ENCODE data around the gene SGSM2. TPM values are rescaled to one million over a fixed set of nuclear protein-coding genes. Genes with fewer than 3 reads are reported as not detected.

Gene SGSM2
- total and polyA plus RNA-seq, 5 donors = 31.1 to 38.6 (median 37.3) TPM

DNA sequence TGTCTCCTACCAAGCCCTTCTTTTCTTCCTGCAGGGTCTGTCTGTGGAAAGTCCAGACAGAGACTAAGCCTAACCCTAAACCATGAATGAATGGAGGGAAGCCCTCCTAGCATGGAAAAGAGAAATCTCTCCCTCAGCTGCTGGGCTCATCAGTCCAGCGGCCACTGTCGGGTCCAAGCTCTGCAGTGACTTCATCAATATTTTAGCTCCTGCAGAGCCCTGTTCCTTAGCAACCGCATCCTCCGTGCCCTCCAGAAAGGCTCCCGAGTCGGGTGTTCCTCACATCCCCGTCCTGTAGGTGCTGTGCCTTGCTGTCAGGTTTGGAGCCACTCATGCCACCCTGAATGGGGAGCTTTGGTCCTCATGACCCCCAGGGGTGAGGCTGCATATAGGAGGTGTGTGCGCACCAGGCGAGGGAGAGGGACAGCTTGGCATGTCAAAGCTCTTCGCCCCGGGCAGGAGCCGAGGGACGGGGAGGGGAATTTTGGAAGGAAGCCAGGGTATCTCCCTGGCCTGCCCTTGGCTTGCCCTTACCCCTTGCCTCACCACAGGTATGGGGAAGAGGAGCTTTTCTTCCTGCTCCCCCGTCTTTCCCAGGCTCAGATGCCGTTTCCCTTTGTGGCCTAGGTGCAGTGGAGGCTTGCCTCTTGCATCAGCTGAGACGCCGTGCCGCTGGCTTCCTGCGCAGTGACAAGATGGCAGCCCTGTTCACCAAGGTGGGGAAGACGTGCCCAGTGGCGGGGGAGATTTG is 23.9 kb downstream of the SGSM2 start:
- Histone ChIP-seq H3K27ac (ENCODE audit: low read length) (no peak overlapping the region), H3K9me3 (ENCODE audit: control insufficient read depth, low read length) (no peaks in the 10 kb centered on the region), H3K4me3 (ENCODE audit: low read length) (no peak overlapping the region), H3K4me1 (ENCODE audit: control insufficient read depth, insufficient read depth, low read length) (peaks cover 4% of the 10 kb centered on the region), H3K27me3 (ENCODE audit: control insufficient read depth, insufficient read depth) (no peaks in the 10 kb centered on the region)
- intact Hi-C loops (cut with DNase I) = loop anchor here in 1 of 4 donors (10.0 kb wide), 1 partner anchor 54 kb away; no protein-coding TSS in a partner anchor
- WGBS = 79% methylated on average over 21 of the region's 21 CpGs
- ATAC-seq (no peak), DNase-seq (no peak)

DNA sequence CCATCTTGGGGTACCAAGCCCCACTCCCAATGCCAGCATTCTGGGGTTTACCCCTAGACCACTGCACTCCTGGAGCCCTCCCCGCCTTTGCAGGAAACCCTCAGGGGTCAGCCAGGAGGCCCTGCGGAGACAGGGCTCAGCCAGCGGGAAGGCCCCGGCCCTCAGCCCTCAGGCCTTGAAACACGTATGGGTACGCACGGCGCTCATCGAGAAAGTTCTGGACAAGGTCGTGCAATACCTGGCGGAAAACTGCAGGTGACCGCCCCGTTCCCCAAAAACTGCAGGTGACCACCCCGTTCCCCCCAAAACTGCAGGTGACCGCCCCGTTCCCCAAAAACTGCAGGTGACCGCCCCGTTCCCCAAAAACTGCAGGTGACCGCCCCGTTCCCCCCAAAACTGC is 24.7 kb downstream of the SGSM2 start:
- peak in 1 of 3 donors; percentile 50 for DNase-seq
- intact Hi-C loops (cut with DNase I) = loop anchor here in 1 of 4 donors (10.0 kb wide), 1 partner anchor 53 kb away; no protein-coding TSS in a partner anchor
- Histone ChIP-seq H3K9me3 (ENCODE audit: control insufficient read depth, low read length) (no peaks in the 10 kb centered on the region), H3K27ac (ENCODE audit: low read length) (no peak overlapping the region), H3K27me3 (ENCODE audit: control insufficient read depth, insufficient read depth) (no peaks in the 10 kb centered on the region), H3K4me3 (ENCODE audit: low read length) (no peak overlapping the region), H3K4me1 (ENCODE audit: control insufficient read depth, insufficient read depth, low read length) (peaks cover 4% of the 10 kb centered on the region)
- no peak for ATAC-seq
- WGBS = 97% methylated on average over 20 of the region's 20 CpGs

DNA sequence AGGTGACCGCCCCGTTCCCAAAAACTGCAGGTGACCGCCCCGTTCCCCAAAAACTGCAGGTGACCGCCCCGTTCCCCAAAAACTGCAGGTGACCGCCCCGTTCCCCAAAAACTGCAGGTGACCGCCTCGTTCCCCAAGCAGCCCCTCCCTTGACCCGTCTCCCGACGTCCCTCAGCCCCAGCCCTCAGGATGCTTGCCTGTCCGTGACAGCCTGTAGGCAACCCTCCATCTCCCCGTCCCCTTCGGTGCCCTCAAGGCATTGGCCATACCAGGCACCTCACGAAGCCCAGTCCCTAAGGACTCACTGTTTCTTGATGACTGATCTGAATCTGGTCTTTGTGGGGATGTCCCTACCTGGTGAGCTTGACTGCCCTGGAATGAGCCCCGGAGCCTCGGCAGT is 25.1 kb downstream of the SGSM2 start:
- Histone ChIP-seq H3K27me3 (ENCODE audit: control insufficient read depth, insufficient read depth) (no peaks in the 10 kb centered on the region), H3K4me3 (ENCODE audit: low read length) (no peak overlapping the region), H3K4me1 (ENCODE audit: control insufficient read depth, insufficient read depth, low read length) (peaks cover 4% of the 10 kb centered on the region), H3K27ac (ENCODE audit: low read length) (no peak overlapping the region), H3K9me3 (ENCODE audit: control insufficient read depth, low read length) (no peaks in the 10 kb centered on the region)
- intact Hi-C loops (cut with DNase I) = loop anchor here in 1 of 4 donors (10.0 kb wide), 1 partner anchor 52 kb away; no protein-coding TSS in a partner anchor
- 96% methylated on average over 19 of the region's 19 CpGs for WGBS
- ATAC-seq (no peak), DNase-seq (peak in 1 of 3 donors; percentile 25)

DNA sequence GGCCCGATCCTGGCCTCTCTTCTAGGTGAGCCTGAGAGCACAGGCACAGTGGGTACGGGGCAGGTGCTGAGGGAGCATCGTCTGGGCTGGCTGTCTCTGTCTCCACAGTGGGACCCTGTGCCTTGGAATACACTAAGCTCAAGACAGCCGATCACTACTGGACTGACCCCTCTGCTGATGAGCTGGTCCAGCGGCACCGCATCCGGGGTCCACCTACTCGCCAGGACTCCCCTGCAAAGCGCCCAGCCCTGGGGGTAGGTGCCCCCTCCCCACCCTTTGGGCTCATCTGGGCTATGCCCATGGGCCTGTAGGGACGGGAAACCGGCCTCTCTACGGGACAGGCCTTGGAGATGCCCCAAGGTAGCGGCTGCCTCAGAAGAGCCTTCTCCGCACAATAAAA is 25.6 kb downstream of the SGSM2 start:
- DNase-seq (peak in 1 of 3 donors; percentile 40), ATAC-seq (no peak)
- Histone ChIP-seq H3K4me1 (ENCODE audit: control insufficient read depth, insufficient read depth, low read length) (peaks cover 4% of the 10 kb centered on the region), H3K4me3 (ENCODE audit: low read length) (no peak overlapping the region), H3K9me3 (ENCODE audit: control insufficient read depth, low read length) (no peaks in the 10 kb centered on the region), H3K27me3 (ENCODE audit: control insufficient read depth, insufficient read depth) (no peaks in the 10 kb centered on the region), H3K27ac (ENCODE audit: low read length) (no peak overlapping the region)
- 96% methylated on average over 14 of the region's 14 CpGs for WGBS
- intact Hi-C loops (cut with DNase I) = loop anchor here in 1 of 4 donors (10.0 kb wide), 1 partner anchor 52 kb away; no protein-coding TSS in a partner anchor

DNA sequence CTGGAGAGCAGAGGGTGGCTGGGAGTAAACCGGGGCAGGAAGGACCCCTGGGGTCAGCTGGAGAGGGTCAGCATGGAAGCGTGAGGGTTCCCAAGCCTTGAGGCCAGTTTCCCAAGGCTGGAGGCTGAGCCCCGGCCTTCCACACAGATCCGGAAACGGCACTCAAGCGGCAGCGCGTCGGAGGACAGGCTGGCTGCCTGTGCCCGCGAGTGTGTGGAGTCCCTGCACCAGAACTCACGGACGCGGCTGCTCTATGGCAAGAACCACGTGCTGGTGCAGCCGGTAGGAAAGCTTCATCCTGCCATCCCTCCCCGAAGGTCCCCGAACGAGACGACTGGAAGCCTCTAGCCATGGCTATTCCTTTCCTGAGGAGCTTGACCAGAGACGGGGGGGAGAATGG is 26.0 kb downstream of the SGSM2 start:
- DNase-seq (peak in 1 of 3 donors; percentile 48), ATAC-seq (no peak)
- intact Hi-C loops (cut with DNase I) = loop anchor here in 1 of 4 donors (10.0 kb wide), 1 partner anchor 51 kb away; no protein-coding TSS in a partner anchor
- Histone ChIP-seq H3K4me1 (ENCODE audit: control insufficient read depth, insufficient read depth, low read length) (peaks cover 4% of the 10 kb centered on the region), H3K4me3 (ENCODE audit: low read length) (no peak overlapping the region), H3K27me3 (ENCODE audit: control insufficient read depth, insufficient read depth) (no peaks in the 10 kb centered on the region), H3K9me3 (ENCODE audit: control insufficient read depth, low read length) (no peaks in the 10 kb centered on the region), H3K27ac (ENCODE audit: low read length) (no peak overlapping the region)
- 95% methylated on average over 21 of the region's 21 CpGs for WGBS

DNA sequence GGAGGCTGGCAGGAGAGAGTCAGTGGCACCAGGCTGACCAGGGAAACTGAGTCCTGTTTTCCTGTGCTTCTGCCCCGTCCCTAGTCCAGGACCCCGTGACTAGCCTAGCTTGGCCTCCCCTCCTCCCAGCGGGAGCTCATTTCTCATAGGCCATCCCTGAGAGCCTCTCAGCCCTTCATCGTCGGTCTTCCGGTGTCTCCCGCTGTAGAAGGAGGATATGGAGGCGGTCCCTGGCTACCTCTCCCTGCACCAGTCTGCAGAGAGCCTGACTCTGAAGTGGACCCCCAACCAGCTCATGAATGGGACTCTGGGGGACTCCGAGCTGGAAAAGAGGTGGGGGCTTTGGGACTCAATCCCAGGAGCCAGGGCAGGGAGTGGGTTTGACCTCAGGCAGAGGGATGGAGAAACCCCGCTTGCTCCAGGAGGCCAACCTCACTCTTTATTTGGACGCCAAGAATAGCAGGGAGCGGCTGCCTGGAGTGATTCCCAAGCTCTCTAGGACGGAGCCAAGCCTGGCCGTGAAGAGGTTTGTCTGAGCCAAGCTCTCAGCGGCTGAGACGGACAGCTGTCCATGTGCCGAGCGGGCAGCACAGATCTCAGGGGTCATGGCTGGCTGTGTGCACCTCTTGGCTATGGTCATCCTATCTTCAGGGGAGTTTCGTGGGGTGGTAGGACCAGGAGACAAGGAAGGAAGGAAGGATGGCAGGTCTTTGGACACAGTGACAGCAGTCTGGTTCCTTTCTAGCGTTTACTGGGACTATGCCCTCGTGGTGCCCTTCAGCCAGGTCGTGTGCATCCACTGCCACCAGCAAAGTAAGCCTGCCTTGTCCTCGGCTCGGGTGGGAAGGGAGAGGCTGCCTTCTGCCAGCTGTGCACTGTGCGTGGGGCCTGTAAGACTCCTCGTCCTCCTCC is 26.8 kb downstream of the SGSM2 start:
- intact Hi-C loops (cut with DNase I) = loop anchor here in 1 of 4 donors (10.0 kb wide), 1 partner anchor 51 kb away; no protein-coding TSS in a partner anchor
- peak; percentile 70 to 88 (median 82) for DNase-seq
- H3K4me1 ChIP-seq (ENCODE audit: control insufficient read depth, insufficient read depth, low read length) = peaks cover 4% of the 10 kb centered on the region

DNA sequence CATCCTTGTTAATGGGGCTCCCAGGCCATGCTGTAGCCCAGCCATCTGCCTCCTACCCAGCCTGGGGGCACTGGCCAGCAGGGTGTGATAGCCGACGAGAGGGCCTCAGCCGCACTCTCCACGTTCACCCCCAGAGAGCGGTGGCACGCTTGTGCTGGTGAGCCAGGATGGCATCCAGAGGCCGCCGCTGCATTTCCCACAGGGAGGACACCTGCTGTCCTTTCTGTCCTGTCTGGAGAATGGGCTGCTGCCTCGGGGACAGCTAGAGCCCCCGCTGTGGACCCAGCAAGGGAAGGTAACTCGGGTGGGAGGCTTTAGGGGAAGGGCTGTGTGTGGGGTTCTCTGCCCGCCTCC is 27.4 kb downstream of the SGSM2 start:
- Histone ChIP-seq H3K4me1 (ENCODE audit: control insufficient read depth, insufficient read depth, low read length) (peaks cover 4% of the 10 kb centered on the region), H3K27ac (ENCODE audit: low read length) (no peak overlapping the region)
- DNase-seq = peak in 1 of 3 donors; percentile 44

More for the DNA sequence above, 26.8 kb downstream of the SGSM2 start:
- Histone ChIP-seq H3K4me3 (ENCODE audit: low read length) (no peak overlapping the region), H3K9me3 (ENCODE audit: control insufficient read depth, low read length) (no peaks in the 10 kb centered on the region), H3K27ac (ENCODE audit: low read length) (no peak overlapping the region), H3K27me3 (ENCODE audit: control insufficient read depth, insufficient read depth) (no peaks in the 10 kb centered on the region)
- peak; percentile 70 to 79 for ATAC-seq
- WGBS = 45% methylated on average over 26 of the region's 26 CpGs

DNA sequence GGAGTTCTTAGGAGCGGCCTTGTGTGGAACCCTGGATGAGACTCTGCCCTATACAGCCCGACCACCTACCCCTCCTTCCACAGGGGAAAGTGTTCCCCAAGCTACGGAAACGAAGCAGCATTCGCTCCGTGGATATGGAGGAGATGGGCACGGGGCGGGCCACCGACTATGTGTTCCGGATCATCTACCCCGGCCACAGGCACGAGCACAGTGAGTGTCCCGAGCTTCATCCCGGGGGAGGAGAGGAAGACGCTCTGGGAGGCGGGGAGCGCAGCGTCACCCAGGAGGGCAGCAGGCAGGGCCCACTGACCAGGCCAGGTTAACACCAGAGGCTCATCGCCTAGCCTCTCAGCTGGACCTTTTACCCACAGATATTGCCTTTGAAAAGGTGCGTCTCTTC is 27.8 kb downstream of the SGSM2 start:
- intact Hi-C loops (cut with DNase I) = loop anchor here in 1 of 4 donors (10.0 kb wide), 1 partner anchor 50 kb away; no protein-coding TSS in a partner anchor
- no peaks in the 10 kb centered on the region for H3K27me3 ChIP-seq (ENCODE audit: control insufficient read depth, insufficient read depth)
- no peak overlapping the region for H3K4me3 ChIP-seq (ENCODE audit: low read length)
- WGBS = 97% methylated on average over 20 of the region's 20 CpGs
- ATAC-seq (no peak), DNase-seq (peak in 2 of 3 donors; percentile 38 to 58)
- H3K27ac ChIP-seq (ENCODE audit: low read length) = no peak overlapping the region
- no peaks in the 10 kb centered on the region for H3K9me3 ChIP-seq (ENCODE audit: control insufficient read depth, low read length)
- H3K4me1 ChIP-seq (ENCODE audit: control insufficient read depth, insufficient read depth, low read length) = peaks cover 4% of the 10 kb centered on the region

More for the DNA sequence above, 27.4 kb downstream of the SGSM2 start:
- H3K4me3 ChIP-seq (ENCODE audit: low read length) = no peak overlapping the region
- WGBS = 83% methylated on average over 12 of the region's 12 CpGs
- H3K27me3 ChIP-seq (ENCODE audit: control insufficient read depth, insufficient read depth) = no peaks in the 10 kb centered on the region
- ATAC-seq = no peak
- intact Hi-C loops (cut with DNase I) = loop anchor here in 1 of 4 donors (10.0 kb wide), 1 partner anchor 50 kb away; no protein-coding TSS in a partner anchor
- H3K9me3 ChIP-seq (ENCODE audit: control insufficient read depth, low read length) = no peaks in the 10 kb centered on the region

DNA sequence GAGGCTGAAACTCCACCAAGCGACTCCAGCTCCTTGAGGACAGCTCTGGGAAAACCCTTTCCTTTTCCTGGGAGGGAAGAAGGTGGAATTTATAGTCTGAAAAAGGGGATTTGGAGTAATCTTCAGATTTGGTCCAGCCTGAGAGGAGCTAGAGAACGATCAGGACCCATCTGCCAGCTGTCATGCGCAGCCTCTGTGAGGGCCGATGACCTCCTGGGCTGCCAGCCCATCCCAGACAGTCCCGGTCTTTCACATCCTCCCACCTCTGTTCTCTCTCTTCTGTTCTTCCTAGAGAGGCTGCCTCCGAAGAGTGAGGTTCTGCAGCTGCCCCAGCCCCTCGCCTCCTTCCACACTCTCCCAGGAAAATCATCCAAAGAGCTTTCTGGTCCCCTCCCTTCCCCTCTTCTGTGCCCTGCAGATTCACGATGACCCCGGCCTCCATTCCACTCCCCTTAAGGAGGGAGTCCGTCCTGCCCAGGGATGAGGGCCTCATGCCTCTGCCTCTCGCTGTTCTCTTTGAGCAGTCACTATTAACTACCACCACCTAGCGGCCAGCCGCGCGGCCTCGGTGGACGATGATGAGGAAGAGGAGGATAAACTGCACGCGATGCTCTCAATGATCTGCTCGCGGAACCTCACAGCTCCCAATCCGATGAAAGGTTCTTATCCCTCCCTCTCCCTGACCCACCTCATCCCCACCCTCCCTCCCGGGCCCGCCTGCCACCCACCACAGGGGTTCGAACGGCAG is 29.6 kb downstream of the SGSM2 start:
- DNase-seq (peak in 2 of 3 donors; percentile 38 to 43), ATAC-seq (no peak)
- no peaks in the 10 kb centered on the region for H3K9me3 ChIP-seq (ENCODE audit: control insufficient read depth, low read length)
- H3K4me1 ChIP-seq (ENCODE audit: control insufficient read depth, insufficient read depth, low read length) = peaks cover 4% of the 10 kb centered on the region
- H3K4me3 ChIP-seq (ENCODE audit: low read length) = no peak overlapping the region
- intact Hi-C loops (cut with DNase I) = loop anchor here in 1 of 4 donors (10.0 kb wide), 1 partner anchor 48 kb away; no protein-coding TSS in a partner anchor
- H3K27ac ChIP-seq (ENCODE audit: low read length) = no peak overlapping the region
- 84% methylated on average over 26 of the region's 26 CpGs for WGBS
- H3K27me3 ChIP-seq (ENCODE audit: control insufficient read depth, insufficient read depth) = no peaks in the 10 kb centered on the region

DNA sequence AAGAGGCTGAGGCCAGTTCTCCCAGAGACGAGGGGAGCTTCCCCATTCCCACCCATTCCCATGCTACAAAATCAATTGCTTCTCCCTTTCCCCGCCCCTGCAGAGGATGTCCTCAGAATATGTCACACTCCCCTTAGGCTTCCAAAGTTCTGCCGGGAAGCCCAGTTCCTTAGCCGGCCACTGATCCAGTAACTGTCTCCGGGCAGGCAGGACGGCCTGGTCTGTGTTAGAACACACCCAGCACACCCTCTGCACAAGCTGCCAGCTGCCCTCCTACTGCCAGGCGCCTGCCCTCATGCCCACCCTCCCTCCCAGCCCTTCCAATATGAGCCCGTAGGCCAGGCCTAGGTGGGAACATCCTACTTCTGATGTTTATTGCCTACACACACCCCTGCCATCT is 31.1 kb downstream of the SGSM2 start:
- no peaks in the 10 kb centered on the region for H3K27me3 ChIP-seq (ENCODE audit: control insufficient read depth, insufficient read depth)
- peaks cover 4% of the 10 kb centered on the region for H3K4me1 ChIP-seq (ENCODE audit: control insufficient read depth, insufficient read depth, low read length)
- no peak overlapping the region for H3K27ac ChIP-seq (ENCODE audit: low read length)
- DNase-seq (peak in 1 of 3 donors; percentile 36), ATAC-seq (no peak)
- WGBS = 66% methylated on average over 8 of the region's 8 CpGs
- intact Hi-C loops (cut with DNase I) = loop anchor here in 1 of 4 donors (10.0 kb wide), 1 partner anchor 46 kb away; no protein-coding TSS in a partner anchor
- H3K9me3 ChIP-seq (ENCODE audit: control insufficient read depth, low read length) = no peaks in the 10 kb centered on the region
- H3K4me3 ChIP-seq (ENCODE audit: low read length) = no peak overlapping the region

Data from right cardiac atrium (tissue), 5 donors.